GM12873 (cell line): Measurements from ENCODE around the gene PLCXD1.

ENCODE experiments used
- CTCF ChIP-seq: IDR thresholded peaks from 2 replicates; pipeline ENCODE4 v1.5.1; 2012; ENCODE audit warnings: low read depth, mild to moderate bottlenecking, moderate library complexity, low read length, control low read depth; ENCODE audit not compliant: insufficient read depth; ENCODE audit errors: missing control alignments

PLCXD1 gene

GRCh38 chrX:341541-342101 lies 60.4 kb downstream of the PLCXD1 start:
- no peak for TF ChIP-seq CTCF

- TF ChIP-seq CTCF, result no peak
Observed at GRCh38 chrX:344371-344901, 63.3 kb downstream of the PLCXD1 start.

DNA sequence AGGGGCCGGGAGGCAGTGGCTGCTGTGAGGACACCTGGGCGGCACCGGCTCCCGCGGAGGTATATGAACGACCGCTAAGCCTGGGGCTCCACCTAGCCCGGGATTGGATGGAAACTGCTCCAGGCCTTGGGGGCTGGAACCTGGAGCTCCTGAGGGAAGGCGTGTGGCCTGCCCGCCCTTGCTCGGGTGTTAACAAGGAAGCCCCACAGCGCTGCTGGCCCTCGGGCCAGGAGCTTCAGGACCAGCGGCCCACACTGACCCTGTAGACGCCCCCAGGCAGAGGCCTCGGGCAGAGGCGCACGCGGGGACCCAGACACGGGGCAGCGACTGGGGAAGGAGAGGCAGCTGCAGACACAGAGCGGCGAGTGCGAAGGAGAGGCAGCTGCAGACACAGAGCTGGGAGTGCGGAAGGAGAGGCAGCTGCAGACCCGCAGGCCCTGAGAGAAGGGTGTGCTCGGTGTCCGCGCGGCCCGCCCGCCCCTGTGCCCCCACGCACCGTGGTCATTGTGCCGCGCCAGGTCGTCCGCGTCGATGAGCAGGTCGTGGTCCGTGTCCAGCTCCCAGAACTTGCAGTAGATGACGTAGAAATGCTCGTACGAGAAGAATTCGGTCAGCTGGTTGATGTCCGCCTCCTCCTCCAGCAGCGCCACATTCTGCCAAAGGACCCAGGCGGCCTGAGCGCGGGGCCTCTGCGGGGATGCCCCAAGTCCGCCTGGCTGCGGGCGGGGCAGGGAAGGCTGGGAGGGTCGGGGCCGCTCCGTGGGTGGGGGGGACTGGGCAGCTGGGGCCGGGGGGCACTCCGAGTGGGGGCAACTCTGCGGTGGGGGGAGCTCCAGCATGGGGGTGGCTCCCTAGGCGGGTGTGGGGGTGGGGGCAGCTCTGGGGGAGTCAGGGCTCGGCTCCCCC lies 64.1 kb downstream of the PLCXD1 start:
- no peak for TF ChIP-seq CTCF

GRCh38 chrX:346034-346813 lies 65.0 kb downstream of the PLCXD1 start:
- no peak for TF ChIP-seq CTCF

DNA sequence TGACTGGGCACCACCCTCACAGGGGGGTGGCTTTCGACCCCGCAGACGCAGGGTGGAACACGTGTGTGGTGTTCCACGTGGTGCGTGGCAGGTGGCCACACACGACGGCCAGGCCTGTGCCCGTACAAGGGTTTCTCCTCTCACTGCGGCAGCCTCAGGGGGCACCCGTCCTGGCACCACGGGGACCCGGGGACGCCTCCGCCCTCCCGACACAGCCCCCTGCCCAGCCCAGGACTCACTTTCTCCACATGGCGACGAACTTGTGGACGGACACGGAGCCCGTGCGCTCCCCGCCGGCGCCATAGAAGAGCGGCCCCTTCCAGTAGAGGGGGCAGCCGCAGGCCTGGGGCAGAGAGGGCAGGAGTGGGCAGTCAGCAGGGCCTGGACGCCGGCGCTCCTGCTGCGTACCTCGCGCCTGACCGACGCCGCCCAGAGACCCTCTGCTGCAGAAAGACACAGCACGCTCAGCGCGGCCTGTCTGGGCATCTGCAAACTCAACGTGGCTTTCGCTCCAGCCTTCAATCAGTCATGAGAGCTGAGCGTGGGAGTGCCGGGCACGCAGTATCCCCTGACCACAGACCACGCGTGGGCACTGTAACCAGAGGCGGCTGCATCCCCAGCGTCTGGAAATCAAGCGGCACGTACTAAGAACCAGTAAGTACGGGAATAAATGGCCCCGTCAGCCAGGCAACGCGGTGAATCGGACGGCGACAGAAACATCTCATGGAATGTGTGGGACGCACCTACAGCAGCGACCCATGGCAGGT lies 66.4 kb downstream of the PLCXD1 start:
- TF ChIP-seq CTCF, result no peak

GRCh38 chrX:348461-349117 lies 67.4 kb downstream of the PLCXD1 start:
- TF ChIP-seq CTCF, result no peak
